HL-60/S4 treated with retinoic acid at 250 ng/mL for 4 days and 3 days (cell line): ENCODE data around the gene RELN.

ENCODE experiments used
- in situ Hi-C: fragments of 300-500 bp; cut with MboI; formaldehyde crosslinking; loops from 2 replicates; pipeline ENCODE4 v1.7.0; 2022; ENCODE audit warnings: low sequenced_read_pairs

The RELN gene

DNA sequence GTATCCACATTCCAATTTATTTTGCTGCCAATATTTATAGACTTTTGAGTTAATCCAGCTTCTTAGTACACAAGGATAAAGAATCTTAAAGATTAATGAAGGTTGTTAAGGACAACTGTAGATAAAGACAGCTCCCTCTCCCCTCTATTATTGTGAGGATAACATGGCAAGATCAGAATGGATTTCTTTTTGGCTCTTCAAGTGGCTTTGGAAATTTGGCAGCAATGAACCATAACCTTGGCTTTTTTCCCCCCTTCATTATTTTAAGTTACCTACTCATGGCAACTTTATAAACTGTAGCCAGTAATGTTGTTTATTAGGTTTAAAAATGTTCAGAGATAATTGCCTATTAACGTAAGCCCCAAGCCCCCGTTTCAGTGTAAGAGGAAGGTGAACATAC lies 412.4 kb downstream of the RELN start:
- in situ Hi-C loops, result no loop called here

DNA sequence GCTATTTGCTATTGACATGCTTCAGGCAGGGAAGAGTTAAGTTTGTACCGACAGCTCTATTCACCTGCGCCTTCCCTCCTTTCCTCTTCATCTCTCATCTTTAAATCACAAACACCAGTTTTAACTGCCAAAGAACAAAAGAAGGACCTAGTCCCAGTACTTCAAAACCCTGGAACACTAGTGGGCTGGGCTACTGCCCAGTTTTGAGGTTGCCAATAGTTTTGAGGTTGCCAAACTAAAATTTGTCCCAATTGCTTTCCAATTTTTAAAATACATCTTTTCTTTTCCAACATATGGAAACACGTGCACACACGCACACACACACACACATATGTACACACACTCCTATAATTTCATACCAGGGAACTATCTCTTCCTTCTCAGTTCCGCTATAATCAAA lies 412.8 kb downstream of the RELN start:
- in situ Hi-C loops, result no loop called here

DNA sequence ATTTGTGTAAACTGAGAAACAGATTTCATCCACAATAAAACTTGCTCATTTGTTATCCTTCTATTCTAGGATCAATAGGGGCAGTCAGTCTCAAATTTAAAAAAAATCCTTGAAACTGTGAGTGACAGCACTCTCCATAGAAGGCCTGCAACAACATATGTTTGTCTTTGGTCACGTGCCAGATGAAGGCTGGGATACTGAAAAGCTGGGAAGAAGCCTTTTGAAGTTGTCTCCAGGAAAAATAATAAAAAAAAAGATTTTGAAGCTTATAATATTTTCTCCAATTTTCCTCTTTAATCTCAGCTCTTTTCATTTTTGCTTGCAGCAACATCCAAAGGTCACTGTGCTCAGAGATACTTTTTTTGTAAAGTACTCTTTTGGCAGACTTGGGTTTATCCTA lies 414.9 kb downstream of the RELN start:
- in situ Hi-C loops, result no loop called here

DNA sequence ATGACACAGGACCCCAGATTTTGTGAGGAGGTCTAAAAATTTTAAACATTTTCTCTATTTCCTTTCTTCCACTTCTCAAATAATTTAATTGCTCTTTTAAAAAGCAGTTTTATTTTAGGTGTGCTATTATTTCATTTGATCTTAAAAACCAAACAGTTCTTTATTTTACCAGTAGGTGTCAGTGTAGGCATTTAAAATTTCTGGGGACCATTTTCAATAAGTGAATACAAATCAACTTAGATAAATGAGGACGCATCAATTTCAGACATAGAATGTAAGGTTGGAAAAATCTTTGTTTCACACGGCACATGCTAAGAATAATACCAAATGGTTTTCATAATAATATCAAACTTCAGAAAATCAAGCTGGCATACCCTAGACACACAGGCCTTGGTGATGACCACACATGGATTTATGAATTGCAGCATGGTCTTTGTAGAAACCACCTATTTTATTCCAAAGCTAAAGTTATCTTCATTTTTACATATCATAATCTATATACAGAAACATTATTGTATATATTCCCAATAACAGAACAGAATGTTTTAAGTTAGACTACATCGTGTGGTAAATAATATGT lies 415.9 kb downstream of the RELN start:
- in situ Hi-C loops, result no loop called here

DNA sequence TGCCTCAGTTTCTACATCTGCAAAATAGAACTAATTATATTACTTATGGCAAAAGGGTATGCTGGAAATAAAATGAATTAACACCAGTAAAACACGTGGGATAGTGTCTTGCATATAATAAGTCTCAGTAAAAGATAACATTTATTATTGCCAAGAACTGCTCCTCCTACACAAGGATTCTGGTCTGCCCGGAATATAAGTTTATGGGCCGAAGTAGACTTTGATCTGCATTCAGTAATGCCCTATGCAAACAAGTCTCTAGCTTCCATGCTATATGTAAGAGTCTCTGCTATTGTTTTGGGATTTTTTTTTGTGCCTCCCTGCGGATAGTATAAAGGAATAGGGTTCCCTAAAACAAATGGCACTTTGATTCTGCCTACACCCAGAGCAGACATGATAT lies 417.9 kb downstream of the RELN start:
- in situ Hi-C loops, result no loop called here

DNA sequence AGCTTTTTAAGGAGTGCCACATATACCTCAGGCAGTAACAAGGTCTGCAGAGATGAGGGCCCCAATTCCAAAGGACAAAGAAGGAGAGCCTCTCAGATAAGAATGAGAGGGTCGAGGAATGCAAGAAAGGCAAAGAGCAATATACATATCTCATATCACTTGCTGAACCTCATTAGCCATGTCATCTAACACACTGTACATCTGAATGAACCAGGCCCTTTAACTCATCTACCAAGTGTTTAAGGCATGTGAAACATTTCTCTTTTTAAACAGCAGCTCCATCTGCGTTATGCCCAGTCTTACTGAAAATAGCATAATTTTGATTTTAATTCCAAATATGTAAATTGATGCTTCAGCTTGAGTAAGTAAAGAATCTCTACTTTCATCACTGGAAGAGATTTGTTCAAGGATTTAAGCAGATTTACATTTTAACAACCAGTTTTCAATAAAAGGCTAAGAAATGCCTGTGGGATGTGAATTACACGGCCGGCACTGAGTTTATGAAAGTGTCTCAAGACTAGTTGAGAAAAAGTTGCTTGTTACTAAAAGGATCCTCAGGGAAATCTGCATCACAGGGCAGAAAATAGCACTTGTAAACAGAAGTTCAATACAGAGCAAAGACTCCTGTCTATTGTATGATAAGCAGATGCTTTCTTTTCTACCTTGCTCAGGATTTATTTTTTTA lies 419.7 kb downstream of the RELN start:
- in situ Hi-C loops, result no loop called here

DNA sequence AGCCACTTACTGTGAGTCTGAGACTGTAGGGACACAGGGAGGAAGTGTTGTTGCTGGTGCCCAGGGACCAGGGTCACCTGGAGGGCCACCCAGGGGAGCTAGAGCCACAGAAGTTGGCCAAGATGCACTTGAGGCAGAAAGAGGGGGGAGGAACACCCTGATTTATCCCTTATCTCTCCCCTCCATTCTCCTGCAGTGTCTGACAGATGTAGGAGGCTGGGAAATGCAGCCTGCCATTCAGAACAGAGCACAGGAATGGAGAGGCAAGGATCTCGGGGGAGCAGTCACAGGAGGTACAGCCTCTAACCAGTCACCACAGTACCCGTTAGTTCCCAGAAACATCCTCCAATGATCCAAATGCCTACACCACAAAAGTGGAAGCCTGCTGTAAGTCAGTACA lies 425.0 kb downstream of the RELN start:
- in situ Hi-C loops, result no loop called here

DNA sequence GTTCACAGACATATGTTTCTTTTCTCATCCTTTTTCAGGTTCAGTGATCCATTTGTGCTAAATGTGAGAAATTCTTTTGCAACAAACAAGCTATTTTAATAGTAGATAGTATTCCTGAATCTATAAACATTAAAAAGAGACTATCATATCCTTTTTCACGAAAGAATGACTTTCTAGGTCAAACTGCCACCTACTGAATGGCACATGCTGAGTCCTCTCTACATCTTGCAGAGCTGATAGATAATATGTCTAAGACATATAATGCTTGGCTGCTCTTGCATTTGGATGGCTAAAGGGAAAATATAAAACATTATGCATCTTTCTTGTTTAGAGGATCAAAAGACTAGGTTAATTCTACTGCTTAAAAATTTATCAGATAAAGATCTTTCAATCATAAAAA lies 429.3 kb downstream of the RELN start:
- in situ Hi-C loops, result no loop called here

DNA sequence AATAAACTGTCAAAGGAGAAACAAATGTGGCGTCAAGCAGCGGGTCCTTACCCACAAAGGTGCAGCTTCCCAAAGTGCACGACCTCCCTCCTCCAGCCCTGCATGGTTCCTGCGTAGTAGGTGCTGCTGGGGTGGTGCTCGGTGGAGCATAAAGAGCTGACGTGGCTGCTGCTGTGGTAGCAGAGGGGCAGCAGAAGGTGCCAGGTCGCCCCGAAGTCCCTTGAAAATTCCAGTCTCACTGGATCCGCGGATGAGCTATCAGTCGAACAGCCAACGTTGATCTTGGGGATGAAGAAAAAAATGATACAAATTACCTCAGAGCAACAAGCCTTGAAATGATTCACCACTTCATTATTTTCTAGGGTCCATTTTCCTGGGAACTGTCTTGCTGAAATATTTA lies 438.4 kb downstream of the RELN start:
- in situ Hi-C loops, result no loop called here

DNA sequence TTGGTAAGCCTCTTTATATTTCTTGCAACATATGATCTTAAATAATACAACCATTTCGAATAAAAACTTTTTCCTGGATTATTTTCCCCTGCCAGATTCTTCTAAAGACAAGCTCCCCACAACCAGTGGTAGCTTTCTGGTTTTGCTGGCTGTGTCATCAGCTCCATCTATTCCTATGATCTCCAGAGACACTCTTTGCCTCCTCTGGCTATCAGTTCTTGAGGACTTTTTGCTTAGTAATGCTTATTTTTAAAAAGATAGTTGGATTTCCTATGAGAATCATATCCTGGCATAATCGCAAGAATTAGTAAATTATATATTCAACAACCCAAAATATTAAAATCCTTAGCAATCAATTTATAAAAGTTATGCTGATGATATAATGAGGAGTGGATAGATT lies 439.7 kb downstream of the RELN start:
- in situ Hi-C loops, result no loop called here

DNA sequence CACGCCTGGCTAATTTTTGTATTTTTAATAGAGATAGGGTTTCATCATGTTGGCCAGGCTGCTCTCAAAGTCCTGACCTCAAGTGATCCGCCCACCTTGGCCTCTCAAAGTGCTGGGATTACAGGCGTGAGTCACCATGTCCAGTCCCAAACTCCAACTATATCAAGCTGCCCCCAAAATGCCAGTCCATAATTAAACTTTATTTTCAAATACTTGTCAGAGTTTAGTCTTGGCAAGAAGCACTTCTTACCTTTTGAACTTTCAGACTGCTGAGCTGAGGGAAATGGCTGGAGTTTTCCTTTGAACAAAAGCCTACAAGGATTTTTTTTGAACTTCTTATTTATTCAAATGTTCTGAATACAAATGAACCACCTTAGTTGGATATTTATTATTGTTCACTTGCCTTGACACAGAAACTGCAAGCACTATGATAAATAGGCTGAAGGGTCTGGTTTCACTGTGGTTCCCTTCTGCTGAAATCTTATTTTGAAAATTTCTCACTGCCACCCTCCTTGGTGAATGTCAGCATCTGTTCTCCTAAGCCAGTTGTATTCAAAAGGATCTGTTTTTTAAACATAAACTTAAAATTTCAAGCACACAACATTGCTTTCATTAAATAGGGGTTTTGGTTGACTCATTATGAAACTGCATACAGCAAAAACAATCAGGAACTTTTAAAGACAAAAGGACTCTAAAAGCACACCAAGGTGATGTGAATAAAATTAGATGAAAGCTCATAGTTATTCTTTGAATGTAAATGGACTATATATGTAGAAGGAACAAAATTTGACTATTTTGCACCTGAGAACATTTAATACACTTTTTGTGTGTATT lies 441.8 kb downstream of the RELN start:
- in situ Hi-C loops, result no loop called here

DNA sequence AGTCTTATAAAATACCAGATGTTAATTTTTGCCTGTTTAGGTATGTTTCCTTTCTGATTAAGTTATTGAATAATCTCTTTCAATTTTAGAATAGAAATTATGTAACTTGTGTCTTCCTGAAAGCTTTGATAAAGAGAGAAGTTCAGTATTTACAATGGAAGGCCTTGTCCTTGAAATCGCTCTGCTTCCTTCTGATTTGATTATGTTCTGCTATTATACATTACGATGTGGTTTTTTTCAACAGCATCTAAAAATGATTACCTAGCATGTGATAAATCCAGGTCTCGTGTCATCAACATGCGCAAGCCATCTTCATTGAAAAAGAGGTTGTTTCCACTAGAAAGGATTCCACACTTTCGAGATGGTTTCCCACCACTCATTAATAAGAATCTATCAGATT lies 447.0 kb downstream of the RELN start:
- in situ Hi-C loops, result no loop called here

DNA sequence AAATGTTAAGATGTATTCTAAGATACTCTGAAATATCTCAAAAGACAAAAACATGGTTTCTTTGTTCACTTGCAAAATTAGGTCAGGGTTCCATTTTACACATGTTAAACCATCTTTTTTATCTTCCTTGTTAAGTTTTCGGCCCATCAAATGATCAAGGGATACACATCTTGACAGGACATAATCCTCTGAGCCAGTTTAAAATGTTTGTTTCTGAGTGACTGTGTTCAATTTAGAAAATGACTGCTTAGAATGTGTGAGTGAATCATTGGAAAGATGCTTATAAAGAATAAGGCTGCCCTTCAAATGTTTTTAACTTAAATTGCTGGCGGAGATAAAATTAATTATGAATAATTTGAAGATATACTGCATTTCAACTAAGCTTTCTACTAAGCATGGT lies 447.5 kb downstream of the RELN start:
- in situ Hi-C loops, result no loop called here

DNA sequence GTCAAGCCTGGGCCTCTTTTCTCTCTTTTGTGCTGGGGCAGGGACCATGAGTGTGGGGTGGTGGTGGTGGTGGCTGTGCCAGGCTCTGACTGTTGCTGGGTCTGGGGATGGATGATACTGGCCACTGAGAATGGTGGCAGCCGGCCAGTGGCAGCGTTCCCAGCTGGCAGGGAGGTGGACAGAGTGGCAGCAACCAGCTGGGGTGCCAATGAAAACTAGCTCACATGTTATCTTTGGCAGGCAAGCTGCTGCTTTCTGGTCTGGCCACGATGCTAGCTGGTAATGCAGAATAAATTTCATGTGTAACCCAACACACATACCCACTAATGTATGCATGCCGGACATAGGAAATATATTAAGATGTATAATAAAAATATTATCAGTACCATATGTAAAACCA lies 448.4 kb downstream of the RELN start:
- in situ Hi-C loops, result no loop called here

DNA sequence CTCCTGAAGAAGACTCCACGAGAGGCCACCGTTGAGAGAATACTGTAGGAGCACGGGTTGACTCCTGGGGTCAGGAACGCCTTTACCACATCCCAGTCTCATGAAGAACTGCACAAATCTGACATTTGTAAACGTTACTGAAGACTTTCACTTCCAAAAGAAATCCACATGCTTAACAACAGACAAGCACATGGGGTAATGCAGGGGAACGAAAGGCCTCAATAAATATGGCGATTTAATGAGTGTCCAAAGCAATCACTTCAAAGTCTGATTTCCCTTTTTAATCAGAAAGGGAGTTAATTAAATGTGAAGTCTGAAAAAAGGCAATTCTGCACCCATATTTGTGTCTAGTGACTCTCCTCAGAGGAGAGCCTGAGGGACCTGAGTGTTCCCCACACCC lies 449.1 kb downstream of the RELN start:
- in situ Hi-C loops, result no loop called here

DNA sequence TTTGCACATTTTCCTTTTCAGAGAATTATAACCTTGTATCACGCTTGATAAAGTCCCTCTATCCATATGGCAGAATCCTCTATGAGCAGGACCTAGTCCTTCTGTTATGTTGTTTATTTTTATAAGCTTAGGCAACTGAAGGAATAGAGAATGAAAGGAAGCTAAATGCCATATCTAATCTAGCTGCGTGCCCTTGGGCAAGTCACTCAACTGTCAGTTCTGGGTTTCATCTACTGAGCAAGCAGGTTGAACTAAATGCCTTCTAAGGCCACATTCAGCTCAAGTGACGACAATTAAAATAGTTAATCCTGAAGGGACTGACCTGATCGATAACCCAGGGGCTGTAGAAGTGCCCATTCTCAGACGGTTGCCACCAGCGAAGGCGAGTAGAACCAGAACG lies 449.6 kb downstream of the RELN start:
- in situ Hi-C loops, result no loop called here

DNA sequence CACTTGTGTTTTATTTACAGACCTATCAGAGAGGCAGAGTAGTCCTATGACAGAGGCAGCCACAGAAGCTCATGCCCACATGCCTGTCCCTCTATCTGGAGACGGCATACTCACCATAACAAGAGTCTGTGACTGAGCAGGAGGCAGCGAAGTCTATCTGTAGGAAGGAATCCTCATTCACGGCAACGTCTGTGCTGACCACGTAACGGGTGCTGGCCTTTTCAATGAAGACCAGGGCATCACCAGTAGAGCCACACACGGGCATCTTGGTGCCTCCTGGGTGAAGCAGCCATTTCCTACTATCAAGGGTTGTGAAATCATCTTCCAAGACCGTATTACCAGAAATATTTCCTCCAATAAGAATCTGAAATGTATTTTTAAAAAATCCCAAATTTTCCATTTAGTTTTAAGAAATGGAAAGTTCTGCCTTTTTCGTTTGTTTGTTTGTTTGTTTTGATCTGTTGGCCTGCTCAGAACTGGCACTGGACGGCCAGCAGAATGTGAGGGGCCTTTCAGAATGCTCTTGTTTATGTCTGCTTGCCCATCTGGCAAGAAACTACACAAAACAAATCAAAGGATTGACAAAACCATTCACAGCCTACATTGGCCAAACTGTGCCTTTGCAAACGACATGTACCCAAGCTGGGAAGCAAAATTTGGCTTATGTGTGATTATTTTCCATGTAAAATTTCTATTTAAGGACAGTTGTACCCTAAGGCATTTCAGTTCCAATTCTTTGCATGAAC lies 450.3 kb downstream of the RELN start:
- in situ Hi-C loops, result no loop called here

DNA sequence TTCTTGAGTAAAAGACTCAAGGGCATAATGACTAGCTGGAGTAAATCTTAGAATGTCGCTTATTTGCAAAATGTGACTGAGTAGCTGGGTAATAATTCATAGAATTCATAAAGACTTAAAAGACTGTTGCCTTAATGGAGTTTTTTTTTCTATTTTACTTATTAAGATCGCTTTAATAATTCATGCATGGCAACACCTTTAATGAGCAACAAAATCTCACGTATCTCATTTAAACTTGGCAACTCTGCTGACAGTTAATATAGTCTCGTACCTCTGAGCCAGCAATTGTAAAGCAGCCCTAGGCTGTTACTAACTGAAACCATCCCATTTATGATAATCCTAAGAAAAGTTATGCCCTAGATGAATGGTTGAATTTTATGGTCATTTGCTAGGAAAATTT lies 455.7 kb downstream of the RELN start:
- in situ Hi-C loops, result no loop called here

DNA sequence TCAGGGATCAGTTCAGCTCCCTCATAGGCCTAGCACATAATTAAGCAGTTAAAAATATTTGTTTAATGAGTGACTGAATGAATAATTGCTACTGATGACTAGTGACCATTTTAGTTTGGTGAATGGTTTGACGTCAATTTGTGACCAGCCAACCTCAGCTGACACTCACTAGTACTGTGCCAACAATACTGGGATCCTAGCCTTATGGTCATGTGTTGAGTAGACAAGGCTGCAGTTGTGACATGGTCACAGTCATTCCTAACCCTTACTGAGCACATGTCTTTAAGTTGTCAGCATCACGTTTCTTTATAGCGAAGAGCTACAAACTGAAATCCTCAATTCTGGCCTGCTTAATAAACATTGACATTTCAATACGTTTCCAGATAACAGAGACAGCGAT lies 456.5 kb downstream of the RELN start:
- in situ Hi-C loops, result no loop called here

DNA sequence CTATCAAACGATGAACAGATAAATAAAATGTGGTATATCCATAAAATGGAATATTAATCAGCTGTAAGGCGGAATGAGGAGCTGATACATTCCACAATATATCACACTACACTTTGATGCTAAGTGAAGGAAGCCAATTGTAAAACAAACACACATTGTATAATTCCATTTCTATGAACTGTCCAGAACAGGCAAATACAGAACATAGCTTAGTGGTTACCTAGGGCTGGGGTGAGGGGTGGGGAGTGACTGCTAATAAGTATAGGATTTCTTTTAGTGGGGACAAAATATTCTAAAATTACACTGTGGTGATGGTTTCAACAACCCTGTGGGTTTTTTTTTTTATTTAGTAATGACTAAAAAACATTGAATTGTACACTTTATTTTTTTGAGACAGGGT lies 461.3 kb downstream of the RELN start:
- in situ Hi-C loops, result no loop called here

DNA sequence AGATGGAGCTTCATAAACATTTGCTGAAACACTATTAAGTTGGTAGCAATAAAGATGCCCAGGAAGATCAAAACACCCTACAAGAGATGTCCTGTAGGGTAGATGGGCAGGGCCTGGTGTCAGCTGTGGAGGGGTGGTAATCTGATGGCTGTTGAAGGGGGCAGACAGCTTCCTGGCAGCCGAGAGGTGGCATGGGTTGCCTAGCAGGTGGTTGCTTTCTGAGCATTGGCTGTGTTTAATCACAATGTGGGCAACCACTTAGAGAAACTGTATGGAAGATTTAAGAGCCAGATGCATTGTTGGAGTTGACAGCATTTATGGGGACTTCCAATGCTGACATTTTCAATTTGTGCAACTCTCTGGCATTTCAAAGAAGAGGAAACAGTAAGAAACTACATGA lies 463.5 kb downstream of the RELN start:
- in situ Hi-C loops, result no loop called here
